CD4-positive, alpha-beta T cell treated with Interleukin-4 for 1 hour (primary cell): ENCODE results near the gene ZC3H12A.

Source experiments
- DNase-seq, 2 donors: peaks; one replicate each; pipeline ENCODE4 v3.0.0-alpha.2; 2020 to 2022

ZC3H12A gene

GRCh38 chr1:37456614-37457013 lies 17.8 kb upstream of the ZC3H12A start:
- DNase-seq, result no peak

- DNase-seq, result peak in 1 of 2 donors; percentile 23
Measured at GRCh38 chr1:37458551-37458950, 15.8 kb upstream of the ZC3H12A start.

GRCh38 chr1:37461698-37462436 lies 12.5 kb upstream of the ZC3H12A start:
- no peak for DNase-seq

- DNase-seq, result no peak
Measured at GRCh38 chr1:37464443-37464842, 9.9 kb upstream of the ZC3H12A start.

GRCh38 chr1:37465593-37466517 lies 8.5 kb upstream of the ZC3H12A start:
- DNase-seq, result no peak

- no peak for DNase-seq
Measured at GRCh38 chr1:37468037-37468436, 6.3 kb upstream of the ZC3H12A start.

GRCh38 chr1:37469386-37469785 lies 5.0 kb upstream of the ZC3H12A start:
- DNase-seq, result no peak

- peak in 1 of 2 donors; percentile 72 for DNase-seq
Measured at GRCh38 chr1:37471345-37472231, 2.8 kb upstream of the ZC3H12A start.

GRCh38 chr1:37472281-37472680 lies 2.1 kb upstream of the ZC3H12A start:
- no peak for DNase-seq

- DNase-seq, result no peak
Measured at GRCh38 chr1:37472994-37473393, 1.4 kb upstream of the ZC3H12A start.

GRCh38 chr1:37473431-37474045 lies 842 bp upstream of the ZC3H12A start:
- peak; percentile 58 to 68 for DNase-seq

- DNase-seq, result peak in 1 of 2 donors; percentile 37
Measured at GRCh38 chr1:37474697-37475379, 458 bp downstream of the ZC3H12A start.

GRCh38 chr1:37475380-37476086 lies 1.2 kb downstream of the ZC3H12A start:
- DNase-seq, result peak in 1 of 2 donors; percentile 33

- peak in 1 of 2 donors; percentile 28 for DNase-seq
Measured at GRCh38 chr1:37476087-37476452, 1.7 kb downstream of the ZC3H12A start.

- DNase-seq, result peak in 1 of 2 donors; percentile 14
Measured at GRCh38 chr1:37476460-37477197, 2.2 kb downstream of the ZC3H12A start.

GRCh38 chr1:37477198-37477931 lies 3.0 kb downstream of the ZC3H12A start:
- peak; percentile 93 to 94 for DNase-seq

- no peak for DNase-seq
Measured at GRCh38 chr1:37477946-37478345, 3.6 kb downstream of the ZC3H12A start.

GRCh38 chr1:37478451-37478881 lies 4.1 kb downstream of the ZC3H12A start:
- peak; percentile 77 to 81 for DNase-seq

- DNase-seq, result peak; percentile 73 to 80
Measured at GRCh38 chr1:37478890-37479254, 4.5 kb downstream of the ZC3H12A start.
